ENCODE measurements around the gene CAMTA1.

DNA sequence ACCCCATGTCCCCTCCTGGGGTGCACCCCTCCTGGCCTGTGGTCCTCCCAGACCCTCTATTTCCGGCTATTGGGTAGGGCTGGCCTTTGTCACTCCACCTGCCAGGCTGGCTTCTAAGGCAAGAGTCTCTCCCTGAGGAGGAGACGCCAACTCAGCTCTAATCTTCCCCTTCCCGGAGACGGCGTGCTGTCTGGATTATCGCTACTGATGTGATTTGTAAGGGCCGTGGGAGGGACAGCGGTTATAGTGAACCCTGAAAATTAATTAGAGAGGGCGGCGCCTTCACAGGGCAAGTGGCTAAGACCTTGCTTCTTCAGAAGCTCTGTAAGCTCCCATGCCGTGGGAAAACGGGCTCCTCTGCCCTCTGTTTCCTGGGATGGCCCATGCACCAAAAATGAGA is 778.9 kb downstream of the CAMTA1 start:
- TF ChIP-seq, protein P1, sequence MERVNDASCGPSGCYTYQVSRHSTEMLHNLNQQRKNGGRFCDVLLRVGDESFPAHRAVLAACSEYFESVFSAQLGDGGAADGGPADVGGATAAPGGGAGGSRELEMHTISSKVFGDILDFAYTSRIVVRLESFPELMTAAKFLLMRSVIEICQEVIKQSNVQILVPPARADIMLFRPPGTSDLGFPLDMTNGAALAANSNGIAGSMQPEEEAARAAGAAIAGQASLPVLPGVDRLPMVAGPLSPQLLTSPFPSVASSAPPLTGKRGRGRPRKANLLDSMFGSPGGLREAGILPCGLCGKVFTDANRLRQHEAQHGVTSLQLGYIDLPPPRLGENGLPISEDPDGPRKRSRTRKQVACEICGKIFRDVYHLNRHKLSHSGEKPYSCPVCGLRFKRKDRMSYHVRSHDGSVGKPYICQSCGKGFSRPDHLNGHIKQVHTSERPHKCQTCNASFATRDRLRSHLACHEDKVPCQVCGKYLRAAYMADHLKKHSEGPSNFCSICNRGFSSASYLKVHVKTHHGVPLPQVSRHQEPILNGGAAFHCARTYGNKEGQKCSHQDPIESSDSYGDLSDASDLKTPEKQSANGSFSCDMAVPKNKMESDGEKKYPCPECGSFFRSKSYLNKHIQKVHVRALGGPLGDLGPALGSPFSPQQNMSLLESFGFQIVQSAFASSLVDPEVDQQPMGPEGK (CRISPR knock-in tag; IDR thresholded peaks at IDR 0.05; ENCODE audit: borderline replicate concordance) = no peak
- TF ChIP-seq ZFP30 (CRISPR knock-in tag; IDR thresholded peaks at IDR 0.05) (no peak), OSR1 (CRISPR knock-in tag; IDR thresholded peaks at IDR 0.05) (no peak), TCF4 (CRISPR knock-in tag; IDR thresholded peaks at IDR 0.05; ENCODE audit: borderline replicate concordance) (no peak), RARB (CRISPR knock-in tag; IDR thresholded peaks at IDR 0.05) (no peak), ZNF8 (CRISPR knock-in tag; IDR thresholded peaks at IDR 0.05) (no peak), ZNF565 (CRISPR knock-in tag; conservative IDR thresholded peaks at IDR 0.05; ENCODE audit: low read depth) (no peak), ZNF70 (CRISPR knock-in tag; IDR thresholded peaks at IDR 0.05) (no peak), ZFP3 (CRISPR knock-in tag; IDR thresholded peaks at IDR 0.05) (no peak), ZC3H10 (CRISPR knock-in tag; IDR thresholded peaks at IDR 0.05) (no peak), CSDC2 (CRISPR knock-in tag; IDR thresholded peaks at IDR 0.05) (no peak)
- TF ChIP-seq, protein P2, sequence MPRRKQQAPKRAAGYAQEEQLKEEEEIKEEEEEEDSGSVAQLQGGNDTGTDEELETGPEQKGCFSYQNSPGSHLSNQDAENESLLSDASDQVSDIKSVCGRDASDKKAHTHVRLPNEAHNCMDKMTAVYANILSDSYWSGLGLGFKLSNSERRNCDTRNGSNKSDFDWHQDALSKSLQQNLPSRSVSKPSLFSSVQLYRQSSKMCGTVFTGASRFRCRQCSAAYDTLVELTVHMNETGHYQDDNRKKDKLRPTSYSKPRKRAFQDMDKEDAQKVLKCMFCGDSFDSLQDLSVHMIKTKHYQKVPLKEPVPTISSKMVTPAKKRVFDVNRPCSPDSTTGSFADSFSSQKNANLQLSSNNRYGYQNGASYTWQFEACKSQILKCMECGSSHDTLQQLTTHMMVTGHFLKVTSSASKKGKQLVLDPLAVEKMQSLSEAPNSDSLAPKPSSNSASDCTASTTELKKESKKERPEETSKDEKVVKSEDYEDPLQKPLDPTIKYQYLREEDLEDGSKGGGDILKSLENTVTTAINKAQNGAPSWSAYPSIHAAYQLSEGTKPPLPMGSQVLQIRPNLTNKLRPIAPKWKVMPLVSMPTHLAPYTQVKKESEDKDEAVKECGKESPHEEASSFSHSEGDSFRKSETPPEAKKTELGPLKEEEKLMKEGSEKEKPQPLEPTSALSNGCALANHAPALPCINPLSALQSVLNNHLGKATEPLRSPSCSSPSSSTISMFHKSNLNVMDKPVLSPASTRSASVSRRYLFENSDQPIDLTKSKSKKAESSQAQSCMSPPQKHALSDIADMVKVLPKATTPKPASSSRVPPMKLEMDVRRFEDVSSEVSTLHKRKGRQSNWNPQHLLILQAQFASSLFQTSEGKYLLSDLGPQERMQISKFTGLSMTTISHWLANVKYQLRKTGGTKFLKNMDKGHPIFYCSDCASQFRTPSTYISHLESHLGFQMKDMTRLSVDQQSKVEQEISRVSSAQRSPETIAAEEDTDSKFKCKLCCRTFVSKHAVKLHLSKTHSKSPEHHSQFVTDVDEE (CRISPR knock-in tag; IDR thresholded peaks at IDR 0.05) = no peak
- TF ChIP-seq, protein P3, sequence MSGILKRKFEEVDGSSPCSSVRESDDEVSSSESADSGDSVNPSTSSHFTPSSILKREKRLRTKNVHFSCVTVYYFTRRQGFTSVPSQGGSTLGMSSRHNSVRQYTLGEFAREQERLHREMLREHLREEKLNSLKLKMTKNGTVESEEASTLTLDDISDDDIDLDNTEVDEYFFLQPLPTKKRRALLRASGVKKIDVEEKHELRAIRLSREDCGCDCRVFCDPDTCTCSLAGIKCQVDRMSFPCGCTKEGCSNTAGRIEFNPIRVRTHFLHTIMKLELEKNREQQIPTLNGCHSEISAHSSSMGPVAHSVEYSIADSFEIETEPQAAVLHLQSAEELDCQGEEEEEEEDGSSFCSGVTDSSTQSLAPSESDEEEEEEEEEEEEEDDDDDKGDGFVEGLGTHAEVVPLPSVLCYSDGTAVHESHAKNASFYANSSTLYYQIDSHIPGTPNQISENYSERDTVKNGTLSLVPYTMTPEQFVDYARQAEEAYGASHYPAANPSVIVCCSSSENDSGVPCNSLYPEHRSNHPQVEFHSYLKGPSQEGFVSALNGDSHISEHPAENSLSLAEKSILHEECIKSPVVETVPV (CRISPR knock-in tag; IDR thresholded peaks at IDR 0.05) = no peak
